HepG2 (cell line): ENCODE results near the gene MT1M. TPM values are rescaled to one million over a fixed set of nuclear protein-coding genes. Genes with fewer than 3 reads are reported as not detected.

ENCODE experiments used
- FIP1L1 ChIP-seq: fragments of 200-400 bp; formaldehyde crosslinking; IDR thresholded peaks from 2 replicates; pipeline ENCODE4 v1.6.1; 2018; ENCODE audit warnings: low read depth, mild to moderate bottlenecking, low read length, moderate library complexity, borderline replicate concordance; ENCODE audit not compliant: insufficient read depth
- FLYWCH1 ChIP-seq: sonication (generic); formaldehyde crosslinking; IDR thresholded peaks from 2 replicates; pipeline ENCODE4 v1.8.1; 2023; ENCODE audit warnings: mild to moderate bottlenecking, missing genetic modification reagents
- HMG20B ChIP-seq: conservative IDR thresholded peaks from 2 replicates; pipeline ENCODE4 v1.6.1; 2016; ENCODE audit warnings: missing genetic modification reagents, missing compliant biosample characterization
- HOXA5 ChIP-seq: sonication (generic); formaldehyde crosslinking; IDR thresholded peaks from 2 replicates; pipeline ENCODE4 v1.4.0; 2020; ENCODE audit warnings: missing genetic modification reagents
- MYNN ChIP-seq: sonication (generic); formaldehyde crosslinking; IDR thresholded peaks from 2 replicates; pipeline ENCODE4 v1.4.0; 2020; ENCODE audit warnings: mild to moderate bottlenecking, low read depth, missing genetic modification reagents
- RFXAP ChIP-seq: sonication (generic); formaldehyde crosslinking; IDR thresholded peaks from 2 replicates; pipeline ENCODE4 v1.4.0; 2020; ENCODE audit warnings: missing genetic modification reagents, borderline replicate concordance
- SMARCC2 ChIP-seq: fragments of 450-650 bp; IDR thresholded peaks from 2 replicates; pipeline ENCODE4 v1.6.1; 2017; ENCODE audit warnings: antibody characterized with exemption, mild to moderate bottlenecking
- ZMYM4 ChIP-seq: sonication (generic); formaldehyde crosslinking; IDR thresholded peaks from 2 replicates; pipeline ENCODE4 v1.8.1; 2023; ENCODE audit warnings: mild to moderate bottlenecking, missing genetic modification reagents
- ZNF136 ChIP-seq: sonication (generic); formaldehyde crosslinking; IDR thresholded peaks from 2 replicates; pipeline ENCODE4 v1.8.1; 2022; ENCODE audit warnings: low read depth, mild to moderate bottlenecking, moderate library complexity, missing genetic modification reagents
- ZNF30 ChIP-seq: sonication (generic); formaldehyde crosslinking; IDR thresholded peaks from 2 replicates; pipeline ENCODE4 v1.5.0; 2020; ENCODE audit warnings: mild to moderate bottlenecking, missing genetic modification reagents
- ZNF44 ChIP-seq: sonication (generic); formaldehyde crosslinking; IDR thresholded peaks from 2 replicates; pipeline ENCODE4 v1.5.1; 2020; ENCODE audit warnings: mild to moderate bottlenecking, missing genetic modification reagents
- polyA plus RNA-seq, 8 experiments: library from polyadenylated mRNA; depleted of rRNA in 3 of 8; stranded (reverse) in 7 of 8; unstranded in 1 of 8; fragments of >200 nt; fragmentation: Illumina TruSeq in 4 of 8; extraction: Trizol in 4 of 8; gene quantifications; 2 replicates each; pipeline versions ENCODE4 v1.2.1 to v1.2.3, GENCODE V29; 2011 to 2016; ENCODE audit warnings: low read depth in 4 of 8, missing spikeins in 1 of 8, mixed read lengths in 1 of 8; ENCODE audit not compliant: insufficient read depth in 1 of 8
- total RNA-seq, 5 experiments: library from RNA; depleted of rRNA; stranded (reverse); fragments of >200 nt; fragmentation: Illumina TruSeq; extraction: Trizol; gene quantifications; 2 replicates each; pipeline ENCODE4 v1.2.3, GENCODE V29; 2016; ENCODE audit warnings: low read depth in 1 of 5
- TF ChIP-seq, protein P1 (sequence below): sonication (generic); formaldehyde crosslinking; IDR thresholded peaks from 2 replicates; pipeline ENCODE4 v1.8.0; 2022; ENCODE audit warnings: low read depth, missing genetic modification reagents
- TF ChIP-seq, protein P2 (sequence below): sonication (generic); formaldehyde crosslinking; IDR thresholded peaks from 2 replicates; pipeline ENCODE4 v1.4.0; 2020; ENCODE audit warnings: missing genetic modification reagents, borderline replicate concordance
- TF ChIP-seq, protein P3 (sequence below): sonication (generic); formaldehyde crosslinking; IDR thresholded peaks from 2 replicates; pipeline ENCODE4 v1.8.1; 2023; ENCODE audit warnings: mild to moderate bottlenecking, missing genetic modification reagents
- TF ChIP-seq, protein P4 (sequence below): sonication (generic); formaldehyde crosslinking; IDR thresholded peaks from 2 replicates; pipeline ENCODE4 v1.9.0; 2021; ENCODE audit warnings: missing genetic modification reagents, borderline replicate concordance
- TF ChIP-seq, protein P5 (sequence below): IDR thresholded peaks from 2 replicates; pipeline ENCODE4 v1.6.1; 2016
- TF ChIP-seq, protein P6 (sequence below): sonication (generic); formaldehyde crosslinking; IDR thresholded peaks from 2 replicates; pipeline ENCODE4 v1.8.0; 2022; ENCODE audit warnings: mild to moderate bottlenecking, missing genetic modification reagents, moderate library complexity

The MT1M gene
- total and polyA plus RNA-seq, 2 of the 13 experiments (the other 11 are each of a cell fraction or from before 2014, with no cell fraction given), result 4.6 TPM; not detected in 1

DNA sequence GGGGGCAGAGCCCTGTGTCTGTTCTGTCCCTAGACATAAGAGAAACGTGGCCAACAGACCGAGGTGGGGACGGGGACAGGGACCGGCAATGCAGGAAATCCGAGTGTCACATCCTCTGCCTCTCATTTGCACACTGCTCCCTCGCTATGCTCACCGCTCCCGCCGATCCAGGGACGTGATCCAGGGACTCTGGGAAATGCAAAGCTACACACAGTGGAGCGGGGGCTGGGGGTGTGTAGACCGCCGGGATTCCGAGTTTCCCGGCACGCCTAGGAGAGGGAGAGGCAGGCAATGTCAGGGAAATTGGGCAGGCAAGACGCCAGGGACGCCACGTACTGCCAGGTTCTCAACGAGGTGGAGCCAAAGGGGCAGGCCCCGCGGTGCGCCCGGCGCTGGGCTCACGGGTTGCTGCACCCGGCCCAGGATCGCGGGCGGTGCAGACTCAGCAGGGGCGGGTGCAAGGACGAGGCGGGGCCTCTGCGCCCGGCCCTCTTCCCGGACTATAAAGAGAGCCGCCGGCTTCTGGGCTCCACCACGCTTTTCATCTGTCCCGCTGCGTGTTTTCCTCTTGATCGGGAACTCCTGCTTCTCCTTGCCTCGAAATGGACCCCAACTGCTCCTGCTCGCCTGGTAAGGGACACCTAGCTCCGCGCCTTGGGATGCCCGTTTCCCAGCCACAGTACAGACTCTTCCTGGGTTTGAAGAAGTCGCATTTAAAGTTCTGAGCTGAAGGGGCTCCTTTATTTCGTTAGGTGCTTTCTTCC, 49.7 kb downstream of the MT1M start, which contains the start of gene MT1X (continued):
- TF ChIP-seq, protein P1, sequence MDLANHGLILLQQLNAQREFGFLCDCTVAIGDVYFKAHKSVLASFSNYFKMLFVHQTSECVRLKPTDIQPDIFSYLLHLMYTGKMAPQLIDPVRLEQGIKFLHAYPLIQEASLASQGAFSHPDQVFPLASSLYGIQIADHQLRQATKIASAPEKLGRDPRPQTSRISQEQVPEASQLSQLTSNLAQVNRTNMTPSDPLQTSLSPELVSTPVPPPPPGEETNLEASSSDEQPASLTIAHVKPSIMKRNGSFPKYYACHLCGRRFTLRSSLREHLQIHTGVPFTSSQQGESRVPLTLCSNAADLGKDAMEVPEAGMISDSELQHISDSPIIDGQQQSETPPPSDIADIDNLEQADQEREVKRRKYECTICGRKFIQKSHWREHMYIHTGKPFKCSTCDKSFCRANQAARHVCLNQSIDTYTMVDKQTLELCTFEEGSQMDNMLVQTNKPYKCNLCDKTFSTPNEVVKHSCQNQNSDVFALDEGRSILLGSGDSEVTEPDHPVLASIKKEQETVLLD, result no peak
- TF ChIP-seq ZNF44 (CRISPR knock-in tag) (0 out of 2 replicates have a peak, but pooled peaks have one; percentile 68), ZNF30 (CRISPR knock-in tag) (no peak), FLYWCH1 (no peak), MYNN (CRISPR knock-in tag) (no peak), ZMYM4 (CRISPR knock-in tag) (peak; percentile 88), SMARCC2 (no peak), HOXA5 (CRISPR knock-in tag) (no peak), FIP1L1 (no peak), ZNF136 (no peak), HMG20B (CRISPR knock-in tag) (0 out of 2 replicates have a peak, but pooled peaks have one; percentile 7), RFXAP (peak; percentile 77; the same call in 1 of the 2 replicates)
- TF ChIP-seq, protein P2, sequence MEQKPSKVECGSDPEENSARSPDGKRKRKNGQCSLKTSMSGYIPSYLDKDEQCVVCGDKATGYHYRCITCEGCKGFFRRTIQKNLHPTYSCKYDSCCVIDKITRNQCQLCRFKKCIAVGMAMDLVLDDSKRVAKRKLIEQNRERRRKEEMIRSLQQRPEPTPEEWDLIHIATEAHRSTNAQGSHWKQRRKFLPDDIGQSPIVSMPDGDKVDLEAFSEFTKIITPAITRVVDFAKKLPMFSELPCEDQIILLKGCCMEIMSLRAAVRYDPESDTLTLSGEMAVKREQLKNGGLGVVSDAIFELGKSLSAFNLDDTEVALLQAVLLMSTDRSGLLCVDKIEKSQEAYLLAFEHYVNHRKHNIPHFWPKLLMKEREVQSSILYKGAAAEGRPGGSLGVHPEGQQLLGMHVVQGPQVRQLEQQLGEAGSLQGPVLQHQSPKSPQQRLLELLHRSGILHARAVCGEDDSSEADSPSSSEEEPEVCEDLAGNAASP (CRISPR knock-in tag), result no peak
- TF ChIP-seq, protein P3, sequence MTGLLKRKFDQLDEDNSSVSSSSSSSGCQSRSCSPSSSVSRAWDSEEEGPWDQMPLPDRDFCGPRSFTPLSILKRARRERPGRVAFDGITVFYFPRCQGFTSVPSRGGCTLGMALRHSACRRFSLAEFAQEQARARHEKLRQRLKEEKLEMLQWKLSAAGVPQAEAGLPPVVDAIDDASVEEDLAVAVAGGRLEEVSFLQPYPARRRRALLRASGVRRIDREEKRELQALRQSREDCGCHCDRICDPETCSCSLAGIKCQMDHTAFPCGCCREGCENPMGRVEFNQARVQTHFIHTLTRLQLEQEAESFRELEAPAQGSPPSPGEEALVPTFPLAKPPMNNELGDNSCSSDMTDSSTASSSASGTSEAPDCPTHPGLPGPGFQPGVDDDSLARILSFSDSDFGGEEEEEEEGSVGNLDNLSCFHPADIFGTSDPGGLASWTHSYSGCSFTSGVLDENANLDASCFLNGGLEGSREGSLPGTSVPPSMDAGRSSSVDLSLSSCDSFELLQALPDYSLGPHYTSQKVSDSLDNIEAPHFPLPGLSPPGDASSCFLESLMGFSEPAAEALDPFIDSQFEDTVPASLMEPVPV (CRISPR knock-in tag), result peak; percentile 79; the same call in 1 of the 2 replicates
- TF ChIP-seq, protein P4, sequence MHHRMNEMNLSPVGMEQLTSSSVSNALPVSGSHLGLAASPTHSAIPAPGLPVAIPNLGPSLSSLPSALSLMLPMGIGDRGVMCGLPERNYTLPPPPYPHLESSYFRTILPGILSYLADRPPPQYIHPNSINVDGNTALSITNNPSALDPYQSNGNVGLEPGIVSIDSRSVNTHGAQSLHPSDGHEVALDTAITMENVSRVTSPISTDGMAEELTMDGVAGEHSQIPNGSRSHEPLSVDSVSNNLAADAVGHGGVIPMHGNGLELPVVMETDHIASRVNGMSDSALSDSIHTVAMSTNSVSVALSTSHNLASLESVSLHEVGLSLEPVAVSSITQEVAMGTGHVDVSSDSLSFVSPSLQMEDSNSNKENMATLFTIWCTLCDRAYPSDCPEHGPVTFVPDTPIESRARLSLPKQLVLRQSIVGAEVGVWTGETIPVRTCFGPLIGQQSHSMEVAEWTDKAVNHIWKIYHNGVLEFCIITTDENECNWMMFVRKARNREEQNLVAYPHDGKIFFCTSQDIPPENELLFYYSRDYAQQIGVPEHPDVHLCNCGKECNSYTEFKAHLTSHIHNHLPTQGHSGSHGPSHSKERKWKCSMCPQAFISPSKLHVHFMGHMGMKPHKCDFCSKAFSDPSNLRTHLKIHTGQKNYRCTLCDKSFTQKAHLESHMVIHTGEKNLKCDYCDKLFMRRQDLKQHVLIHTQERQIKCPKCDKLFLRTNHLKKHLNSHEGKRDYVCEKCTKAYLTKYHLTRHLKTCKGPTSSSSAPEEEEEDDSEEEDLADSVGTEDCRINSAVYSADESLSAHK (CRISPR knock-in tag), result no peak
- TF ChIP-seq, protein P5, sequence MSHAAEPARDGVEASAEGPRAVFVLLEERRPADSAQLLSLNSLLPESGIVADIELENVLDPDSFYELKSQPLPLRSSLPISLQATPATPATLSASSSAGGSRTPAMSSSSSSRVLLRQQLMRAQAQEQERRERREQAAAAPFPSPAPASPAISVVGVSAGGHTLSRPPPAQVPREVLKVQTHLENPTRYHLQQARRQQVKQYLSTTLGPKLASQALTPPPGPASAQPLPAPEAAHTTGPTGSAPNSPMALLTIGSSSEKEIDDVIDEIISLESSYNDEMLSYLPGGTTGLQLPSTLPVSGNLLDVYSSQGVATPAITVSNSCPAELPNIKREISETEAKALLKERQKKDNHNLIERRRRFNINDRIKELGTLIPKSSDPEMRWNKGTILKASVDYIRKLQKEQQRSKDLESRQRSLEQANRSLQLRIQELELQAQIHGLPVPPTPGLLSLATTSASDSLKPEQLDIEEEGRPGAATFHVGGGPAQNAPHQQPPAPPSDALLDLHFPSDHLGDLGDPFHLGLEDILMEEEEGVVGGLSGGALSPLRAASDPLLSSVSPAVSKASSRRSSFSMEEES (CRISPR knock-in tag), result peak; percentile 48
- TF ChIP-seq, protein P6, sequence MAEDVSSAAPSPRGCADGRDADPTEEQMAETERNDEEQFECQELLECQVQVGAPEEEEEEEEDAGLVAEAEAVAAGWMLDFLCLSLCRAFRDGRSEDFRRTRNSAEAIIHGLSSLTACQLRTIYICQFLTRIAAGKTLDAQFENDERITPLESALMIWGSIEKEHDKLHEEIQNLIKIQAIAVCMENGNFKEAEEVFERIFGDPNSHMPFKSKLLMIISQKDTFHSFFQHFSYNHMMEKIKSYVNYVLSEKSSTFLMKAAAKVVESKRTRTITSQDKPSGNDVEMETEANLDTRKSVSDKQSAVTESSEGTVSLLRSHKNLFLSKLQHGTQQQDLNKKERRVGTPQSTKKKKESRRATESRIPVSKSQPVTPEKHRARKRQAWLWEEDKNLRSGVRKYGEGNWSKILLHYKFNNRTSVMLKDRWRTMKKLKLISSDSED, result 0 out of 2 replicates have a peak, but pooled peaks have one; percentile 26
